ENCODE measurements around the gene TBC1D20.

- TF ChIP-seq, protein P1, sequence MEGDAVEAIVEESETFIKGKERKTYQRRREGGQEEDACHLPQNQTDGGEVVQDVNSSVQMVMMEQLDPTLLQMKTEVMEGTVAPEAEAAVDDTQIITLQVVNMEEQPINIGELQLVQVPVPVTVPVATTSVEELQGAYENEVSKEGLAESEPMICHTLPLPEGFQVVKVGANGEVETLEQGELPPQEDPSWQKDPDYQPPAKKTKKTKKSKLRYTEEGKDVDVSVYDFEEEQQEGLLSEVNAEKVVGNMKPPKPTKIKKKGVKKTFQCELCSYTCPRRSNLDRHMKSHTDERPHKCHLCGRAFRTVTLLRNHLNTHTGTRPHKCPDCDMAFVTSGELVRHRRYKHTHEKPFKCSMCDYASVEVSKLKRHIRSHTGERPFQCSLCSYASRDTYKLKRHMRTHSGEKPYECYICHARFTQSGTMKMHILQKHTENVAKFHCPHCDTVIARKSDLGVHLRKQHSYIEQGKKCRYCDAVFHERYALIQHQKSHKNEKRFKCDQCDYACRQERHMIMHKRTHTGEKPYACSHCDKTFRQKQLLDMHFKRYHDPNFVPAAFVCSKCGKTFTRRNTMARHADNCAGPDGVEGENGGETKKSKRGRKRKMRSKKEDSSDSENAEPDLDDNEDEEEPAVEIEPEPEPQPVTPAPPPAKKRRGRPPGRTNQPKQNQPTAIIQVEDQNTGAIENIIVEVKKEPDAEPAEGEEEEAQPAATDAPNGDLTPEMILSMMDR (IDR thresholded peaks at IDR 0.05), result no peak
- TF ChIP-seq EP300 (IDR thresholded peaks at IDR 0.05), result no peak
- TF ChIP-seq POLR2A (IDR thresholded peaks at IDR 0.05), result no peak
These were observed 66.1 kb downstream of the TBC1D20 start for GRCh38 chr20:396252-396618.
